OCI-LY1 (cell line): Measurements from ENCODE around the gene PLEKHG2.
A peak's percentile ranks its signal among the peaks of the same experiment; 100 is the strongest.

ENCODE experiments used
- H2AFZ ChIP-seq: fragments of 200-600 bp; sonication (generic), shearing (Covaris generic); 2 replicates; pipeline ENCODE4 v1.6.0; 2014; ENCODE audit warnings: antibody characterized with exemption, mild to moderate bottlenecking, low read length
- H3F3A ChIP-seq: fragments of 200-600 bp; sonication (generic), shearing (Covaris generic); 2 replicates; pipeline ENCODE4 v1.6.0; 2014; ENCODE audit warnings: mild to moderate bottlenecking, antibody characterized with exemption, low read length, moderate library complexity; ENCODE audit not compliant: insufficient read depth
- H3K27ac ChIP-seq: fragments of 200-600 bp; sonication (generic); 2 replicates; pipeline ENCODE4 v1.5.1; 2014; ENCODE audit warnings: low read length, mixed run types, mild to moderate bottlenecking, low read depth; ENCODE audit not compliant: poor library complexity, severe bottlenecking
- H3K27me3 ChIP-seq: fragments of 200-600 bp; sonication (generic); 2 replicates; pipeline ENCODE4 v1.6.0; 2014; ENCODE audit warnings: antibody characterized with exemption, mild to moderate bottlenecking, low read length, moderate library complexity; ENCODE audit not compliant: insufficient read depth
- H3K36me3 ChIP-seq: fragments of 200-600 bp; sonication (generic); 2 replicates; pipeline ENCODE4 v1.6.1; 2014; ENCODE audit warnings: mild to moderate bottlenecking, antibody characterized with exemption, low read length, moderate library complexity, mixed read lengths; ENCODE audit not compliant: insufficient read depth
- H3K4me1 ChIP-seq: fragments of 200-600 bp; sonication (generic); 2 replicates; pipeline ENCODE4 v1.5.1; 2014; ENCODE audit warnings: mild to moderate bottlenecking, low read length, moderate library complexity; ENCODE audit not compliant: insufficient read depth, severe bottlenecking
- H3K4me2 ChIP-seq: fragments of 200-600 bp; sonication (generic), shearing (Covaris generic); 2 replicates; pipeline ENCODE4 v1.6.1; 2014; ENCODE audit warnings: low read length
- H3K4me3 ChIP-seq: fragments of 200-600 bp; sonication (generic); 2 replicates; pipeline ENCODE4 v1.5.1; 2014; ENCODE audit warnings: low read length, low read depth, mild to moderate bottlenecking, mixed read lengths; ENCODE audit not compliant: poor library complexity, severe bottlenecking
- H3K79me2 ChIP-seq: fragments of 200-600 bp; shearing (Covaris generic); 2 replicates; pipeline ENCODE4 v1.6.1; 2016; ENCODE audit warnings: mixed run types, low read length, mixed read lengths; ENCODE audit not compliant: insufficient read depth
- H3K9ac ChIP-seq: fragments of 200-600 bp; sonication (generic), shearing (Covaris generic); 2 replicates; pipeline ENCODE4 v1.6.1; 2014; ENCODE audit warnings: mild to moderate bottlenecking, low read length, mixed read lengths
- H3K9me2 ChIP-seq: fragments of 200-600 bp; sonication (generic), shearing (Covaris generic); 2 replicates; pipeline ENCODE4 v1.6.1; 2014; ENCODE audit warnings: low read depth, mild to moderate bottlenecking, low read length, mixed read lengths
- H3K9me3 ChIP-seq: fragments of 200-600 bp; shearing (Covaris generic); 2 replicates; pipeline ENCODE4 v1.6.1; 2014; ENCODE audit warnings: low read length, mixed read lengths
- H4K20me1 ChIP-seq: fragments of 200-600 bp; sonication (generic), shearing (Covaris generic); 2 replicates; pipeline ENCODE4 v1.6.0; 2016; ENCODE audit warnings: mild to moderate bottlenecking, low read length; ENCODE audit not compliant: insufficient read depth
- EZH2 ChIP-seq: fragments of 200-600 bp; sonication (generic), shearing (Covaris generic); IDR thresholded peaks from 2 replicates; pipeline ENCODE4 v1.8.0; 2017; ENCODE audit warnings: borderline replicate concordance, mixed run types, mild to moderate bottlenecking, antibody characterized with exemption, low read length, moderate library complexity, mixed read lengths
- TF ChIP-seq, protein P1 (sequence below): fragments of 200-600 bp; sonication (generic), shearing (Covaris generic); IDR thresholded peaks from 2 replicates; pipeline ENCODE4 v1.5.1; 2017; ENCODE audit warnings: mild to moderate bottlenecking, antibody characterized with exemption, low read length, moderate library complexity, mixed read lengths

PLEKHG2 gene

DNA sequence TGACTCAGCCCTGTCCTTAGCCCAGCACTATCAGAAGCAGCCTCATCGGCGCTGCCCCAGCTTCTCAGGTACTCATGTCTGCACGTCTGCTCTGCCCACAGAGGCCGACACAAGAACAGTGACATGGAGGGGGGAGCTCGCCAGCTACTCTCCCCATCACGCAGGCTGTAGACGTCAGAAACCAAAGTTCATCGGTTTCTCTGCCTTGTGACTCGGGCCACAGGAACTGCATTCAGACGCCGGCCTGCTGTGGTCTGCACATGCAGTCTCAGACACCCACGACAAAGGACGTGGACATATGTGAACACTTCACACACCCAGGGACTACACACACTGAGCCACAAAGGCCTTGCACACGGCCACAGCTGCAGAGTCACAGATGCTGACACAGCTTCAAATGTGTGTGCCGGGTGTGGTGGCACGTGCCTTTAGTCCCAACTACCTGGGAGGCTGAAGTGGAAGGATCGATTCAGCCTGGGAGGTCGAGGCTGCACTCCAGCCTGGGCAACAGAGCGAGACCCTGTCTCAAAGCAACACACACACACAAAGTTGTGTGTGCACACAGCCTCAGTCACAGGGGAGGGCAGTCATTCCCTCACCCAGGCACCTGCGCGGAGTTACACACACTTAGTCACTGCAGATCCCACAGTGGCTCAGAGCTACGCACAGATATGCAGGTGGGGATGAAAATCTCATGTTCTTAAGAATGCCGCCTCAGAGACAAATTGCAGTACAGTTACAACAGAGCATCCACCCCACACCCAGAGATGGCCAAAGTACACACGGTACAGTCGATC, 10.7 kb upstream of the PLEKHG2 start:
- Histone ChIP-seq H3K79me2 (no peaks in the 10 kb centered on the region), H3K4me2 (peak overlapping the region; percentile 66), H3K9me3 (no peaks in the 10 kb centered on the region), H3K9ac (peak overlapping the region; percentile 72), H3F3A (peaks cover 13% of the 10 kb centered on the region), H4K20me1 (no peaks in the 10 kb centered on the region), H3K4me3 (peak overlapping the region; percentile 43), H3K4me1 (peaks cover 77% of the 10 kb centered on the region), H2AFZ (no peak overlapping the region), H3K27me3 (no peaks in the 10 kb centered on the region), H3K9me2 (no peaks in the 10 kb centered on the region), H3K36me3 (peaks cover 9% of the 10 kb centered on the region; the same call in 1 of the 2 replicates), H3K27ac (peak overlapping the region; percentile 96)
- TF ChIP-seq EZH2 = no peak
- TF ChIP-seq, protein P1, sequence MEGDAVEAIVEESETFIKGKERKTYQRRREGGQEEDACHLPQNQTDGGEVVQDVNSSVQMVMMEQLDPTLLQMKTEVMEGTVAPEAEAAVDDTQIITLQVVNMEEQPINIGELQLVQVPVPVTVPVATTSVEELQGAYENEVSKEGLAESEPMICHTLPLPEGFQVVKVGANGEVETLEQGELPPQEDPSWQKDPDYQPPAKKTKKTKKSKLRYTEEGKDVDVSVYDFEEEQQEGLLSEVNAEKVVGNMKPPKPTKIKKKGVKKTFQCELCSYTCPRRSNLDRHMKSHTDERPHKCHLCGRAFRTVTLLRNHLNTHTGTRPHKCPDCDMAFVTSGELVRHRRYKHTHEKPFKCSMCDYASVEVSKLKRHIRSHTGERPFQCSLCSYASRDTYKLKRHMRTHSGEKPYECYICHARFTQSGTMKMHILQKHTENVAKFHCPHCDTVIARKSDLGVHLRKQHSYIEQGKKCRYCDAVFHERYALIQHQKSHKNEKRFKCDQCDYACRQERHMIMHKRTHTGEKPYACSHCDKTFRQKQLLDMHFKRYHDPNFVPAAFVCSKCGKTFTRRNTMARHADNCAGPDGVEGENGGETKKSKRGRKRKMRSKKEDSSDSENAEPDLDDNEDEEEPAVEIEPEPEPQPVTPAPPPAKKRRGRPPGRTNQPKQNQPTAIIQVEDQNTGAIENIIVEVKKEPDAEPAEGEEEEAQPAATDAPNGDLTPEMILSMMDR = no peak

DNA sequence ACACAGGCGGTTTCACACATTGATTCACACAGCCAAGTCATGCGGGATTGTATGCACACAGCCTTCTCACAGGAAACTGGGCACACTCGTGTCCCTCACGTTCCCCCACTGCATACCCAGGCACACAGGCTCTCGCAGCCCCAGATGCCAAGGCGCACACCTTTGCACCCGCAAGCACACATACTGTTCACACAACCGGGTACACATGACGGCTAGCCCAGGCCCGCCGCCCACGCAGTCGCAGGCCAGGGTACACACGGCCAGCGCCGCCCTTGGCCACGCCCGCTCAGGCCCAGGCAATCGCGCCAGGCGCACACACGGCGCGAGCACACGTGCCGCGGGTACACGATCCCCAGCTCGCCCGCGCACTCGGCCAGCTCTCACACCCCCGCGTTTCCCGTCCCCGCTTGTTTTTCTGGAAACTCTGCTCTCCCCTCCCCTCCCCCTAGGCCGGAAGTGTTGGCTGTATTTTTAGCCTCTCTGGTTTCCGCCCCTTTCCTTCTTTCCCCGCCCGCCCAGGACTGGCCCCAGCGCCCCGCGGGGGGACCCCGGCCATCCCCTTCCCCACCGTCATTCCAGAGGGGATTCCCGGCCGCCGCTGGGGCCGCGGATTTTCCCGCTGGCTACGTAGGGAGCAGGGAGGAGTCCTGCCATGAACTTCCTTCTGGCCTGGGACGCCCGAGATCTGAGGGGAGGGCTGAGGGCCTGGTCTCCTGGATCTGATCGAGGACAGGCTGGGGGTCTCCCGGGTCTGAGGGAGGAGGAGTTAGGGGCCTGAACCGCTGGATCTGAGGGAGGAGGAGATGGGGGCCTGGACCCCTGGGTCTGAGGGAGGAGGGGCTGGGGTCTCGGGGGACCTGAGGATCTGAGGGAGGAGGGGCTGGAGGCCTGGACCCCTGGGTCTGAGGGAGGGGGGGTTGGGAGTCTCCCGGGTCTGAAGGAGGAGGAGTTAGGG, 9.8 kb upstream of the PLEKHG2 start:
- Histone ChIP-seq H3K9me2 (no peaks in the 10 kb centered on the region), H2AFZ (no peak overlapping the region), H3K27ac (peak overlapping the region; percentile 96), H4K20me1 (no peaks in the 10 kb centered on the region), H3F3A (peaks cover 13% of the 10 kb centered on the region), H3K79me2 (no peaks in the 10 kb centered on the region), H3K4me1 (peaks cover 70% of the 10 kb centered on the region), H3K4me3 (peak overlapping the region; percentile 43), H3K4me2 (peak overlapping the region; percentile 66), H3K9ac (peak overlapping the region; percentile 72), H3K9me3 (no peaks in the 10 kb centered on the region), H3K36me3 (peaks cover 6% of the 10 kb centered on the region; the same call in 1 of the 2 replicates), H3K27me3 (no peaks in the 10 kb centered on the region)
- TF ChIP-seq EZH2 = no peak
- TF ChIP-seq, protein P1 = no peak

DNA sequence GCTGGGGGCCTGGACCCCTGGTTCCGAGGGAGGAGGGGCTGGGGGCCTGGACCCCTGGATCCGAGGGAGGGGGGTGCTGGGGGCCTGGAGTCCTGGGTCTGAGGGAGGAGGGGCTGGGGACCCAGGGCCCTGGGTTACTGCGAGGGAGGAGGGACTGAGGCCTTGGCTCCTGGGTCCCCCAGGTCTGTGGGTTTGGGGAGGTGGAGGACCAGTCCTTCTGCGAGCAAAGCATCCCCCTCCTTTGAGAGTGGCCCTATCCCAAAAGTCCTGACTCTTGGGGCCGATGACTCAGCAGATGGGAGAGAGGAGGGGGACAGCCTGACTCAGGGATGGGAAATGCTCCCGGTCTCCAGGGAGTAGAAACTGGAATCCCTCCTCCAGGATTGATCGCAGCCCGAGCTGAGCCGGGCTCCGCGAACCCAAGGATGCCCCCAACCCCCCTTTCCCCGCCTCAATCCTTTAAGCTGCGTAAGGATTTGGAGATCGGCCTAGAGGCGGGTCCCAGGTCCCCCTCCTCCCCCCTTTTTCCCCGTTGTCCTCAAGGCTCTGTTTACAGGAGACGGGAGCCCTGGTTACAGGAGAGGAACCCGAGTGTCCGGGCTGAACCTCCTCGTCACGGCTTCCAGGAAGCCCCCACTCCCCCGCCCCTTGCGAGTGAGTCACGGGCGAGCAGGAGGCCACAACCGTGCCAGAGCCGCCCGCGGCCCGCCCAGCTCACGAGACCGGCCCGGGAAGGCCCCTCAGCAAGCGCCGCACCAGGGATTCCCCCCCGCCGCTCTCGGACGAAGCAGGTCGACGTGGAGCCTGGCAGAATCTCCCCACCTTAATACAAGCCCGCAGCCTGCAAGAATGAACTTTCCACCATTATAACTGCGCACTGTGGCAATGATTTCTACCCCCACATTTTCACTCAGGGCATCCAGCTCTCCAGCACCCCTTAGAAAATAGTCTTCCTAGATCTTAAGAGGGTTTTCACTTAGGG, 8.8 kb upstream of the PLEKHG2 start:
- Histone ChIP-seq H3K27me3 (no peaks in the 10 kb centered on the region), H3K79me2 (peaks cover 2% of the 10 kb centered on the region), H3K4me1 (peaks cover 73% of the 10 kb centered on the region), H3K4me3 (peak overlapping the region; percentile 43), H3K4me2 (peak overlapping the region; percentile 66), H3K9me2 (no peaks in the 10 kb centered on the region), H3K36me3 (peaks cover 11% of the 10 kb centered on the region), H3K9ac (peak overlapping the region; percentile 72), H3K9me3 (no peaks in the 10 kb centered on the region), H4K20me1 (no peaks in the 10 kb centered on the region), H3F3A (peaks cover 13% of the 10 kb centered on the region), H2AFZ (no peak overlapping the region), H3K27ac (peak overlapping the region; percentile 96)
- TF ChIP-seq, protein P1 = no peak
- no peak for TF ChIP-seq EZH2
